Endothelial cell of umbilical vein (primary cell): ENCODE measurements around the gene HIPK4.

Experiments
- CTCF ChIP-seq, 2 donors: IDR thresholded peaks; 1 replicate in 1 of 2; 2 replicates in 1 of 2; pipeline ENCODE4 v1.5.1; 2011; ENCODE audit warnings: low read length in 2 of 2, mild to moderate bottlenecking in 2 of 2, moderate library complexity in 2 of 2, control low read depth in 1 of 2, inconsistent platforms in 1 of 2, low read depth in 1 of 2; ENCODE audit not compliant: insufficient read depth in 1 of 2; ENCODE audit errors: extremely low read depth in 1 of 2
- EZH2 ChIP-seq: IDR thresholded peaks from 2 replicates; pipeline ENCODE4 v1.6.1; 2012; ENCODE audit warnings: borderline replicate concordance, low read depth, mild to moderate bottlenecking, moderate library complexity, low read length, inconsistent platforms; ENCODE audit not compliant: severe bottlenecking
- MYC ChIP-seq: IDR thresholded peaks from one replicate; pipeline ENCODE4 v1.6.1; 2011; ENCODE audit warnings: mild to moderate bottlenecking, low read depth, low read length
- POLR2AphosphoS5 ChIP-seq: IDR thresholded peaks from 2 replicates; pipeline ENCODE4 v1.6.1; 2012; ENCODE audit warnings: low read depth, mild to moderate bottlenecking, control low read depth, low read length, moderate library complexity; ENCODE audit not compliant: insufficient read depth

DNA sequence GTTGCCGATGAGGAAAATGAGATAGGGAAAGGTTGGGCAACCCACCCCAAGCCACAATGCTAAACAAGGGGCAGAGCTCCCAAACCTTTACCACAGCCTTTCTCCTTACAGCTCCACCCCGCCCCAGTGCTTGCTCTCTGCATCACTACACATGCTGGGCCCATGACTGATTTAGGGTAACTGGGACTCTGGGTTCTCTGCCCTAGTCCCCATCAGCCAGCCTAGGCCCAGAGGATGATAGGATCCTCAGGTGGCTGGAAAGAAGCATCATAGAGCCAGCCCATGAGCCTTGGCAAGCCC is 53.4 kb downstream of the HIPK4 start:
- TF ChIP-seq EZH2: no peak
- TF ChIP-seq CTCF (IDR thresholded peaks at IDR 0.05; ENCODE audit: extremely low read depth in 1 of 2, insufficient read depth in 1 of 2, low read depth in 1 of 2, low read length in 2 of 2): no peak
- no peak for TF ChIP-seq MYC
- TF ChIP-seq POLR2AphosphoS5: no peak
